IgD-negative memory B cell (primary cell): ENCODE measurements around the gene TNFRSF6B. TPM values are rescaled to one million over a fixed set of nuclear protein-coding genes. Genes with fewer than 3 reads are reported as not detected.
"Not testable (repeated sequence)": the region's sequence is repeated elsewhere in the genome, so short reads cannot be mapped to it uniquely, and the experiment has no call there.

Experiments
- H3K27ac Mint-ChIP-seq, 3 donors: one replicate each; pipeline ENCODE4 v1.8.0; 2020 to 2022; ENCODE audit warnings: mild to moderate bottlenecking in 3 of 3, mixed read lengths in 3 of 3, moderate library complexity in 1 of 3
- H3K27me3 Mint-ChIP-seq: one replicate; pipeline ENCODE4 v1.8.0; 2021; ENCODE audit warnings: mixed read lengths
- H3K36me3 Mint-ChIP-seq: one replicate; pipeline ENCODE4 v1.8.0; 2020; ENCODE audit warnings: mild to moderate bottlenecking, mixed read lengths
- H3K4me1 Mint-ChIP-seq, 3 donors: one replicate each; pipeline ENCODE4 v1.8.0; 2020 to 2022; ENCODE audit warnings: mixed read lengths in 3 of 3, mild to moderate bottlenecking in 1 of 3
- H3K4me3 Mint-ChIP-seq, 4 donors: one replicate each; pipeline ENCODE4 v1.8.0; 2020 to 2022; ENCODE audit warnings: mild to moderate bottlenecking in 4 of 4, mixed read lengths in 4 of 4, moderate library complexity in 3 of 4
- H3K9me3 Mint-ChIP-seq, 3 donors: one replicate each; pipeline ENCODE4 v1.8.0; 2020 to 2021; ENCODE audit warnings: mixed read lengths in 3 of 3, mild to moderate bottlenecking in 1 of 3
- polyA plus RNA-seq: library from polyadenylated mRNA; unstranded; fragments of 300-500 nt; fragmentation: Illumina TruSeq; gene quantifications from one replicate; pipeline ENCODE4 v1.2.3, GENCODE V29; 2021

TNFRSF6B gene
- polyA plus RNA-seq = not detected

- Mint-ChIP-seq H3K27me3 (no peaks in the 10 kb centered on the region), H3K4me1 (peaks cover 0 to 2% (median 0%) of the 10 kb centered on the region in 3 donors), H3K36me3 (no peaks in the 10 kb centered on the region), H3K4me3 (peak within 1 kb of the TSS in 1 of 4 donors; percentile 74), H3K27ac (no peak within 1 kb of the TSS), H3K9me3 (no peaks in the 10 kb centered on the region)
Measured at GRCh38 chr20:63696628-63697356, at the start of gene TNFRSF6B. Gene TNFRSF6B, plus strand, starts transcription at chr20:63696652. Its CDS starts 116 bp downstream, at chr20:63696768.

GRCh38 chr20:63648190-63648589 lies 48.3 kb upstream of the TNFRSF6B start:
- Mint-ChIP-seq H3K27ac (peak overlapping the region in 1 of 3 donors; percentile 58), H3K4me3 (peak overlapping the region in 1 of 4 donors; percentile 2)

GRCh38 chr20:63648895-63649589 lies 47.4 kb upstream of the TNFRSF6B start:
- Mint-ChIP-seq H3K4me3 (peak overlapping the region in 1 of 4 donors; percentile 2), H3K36me3 (no peaks in the 10 kb centered on the region), H3K4me1 (peaks cover 0 to 5% (median 4%) of the 10 kb centered on the region in 3 donors), H3K27me3 (peaks cover 3% of the 10 kb centered on the region), H3K9me3 (no peaks in the 10 kb centered on the region), H3K27ac (peak overlapping the region in 1 of 3 donors; percentile 58)

More at GRCh38 chr20:63648190-63648589, 48.3 kb upstream of the TNFRSF6B start:
- Mint-ChIP-seq H3K36me3 (no peaks in the 10 kb centered on the region), H3K4me1 (peaks cover 0 to 2% (median 0%) of the 10 kb centered on the region in 3 donors), H3K27me3 (peaks cover 2% of the 10 kb centered on the region), H3K9me3 (no peaks in the 10 kb centered on the region)

GRCh38 chr20:63650486-63650885 lies 46.0 kb upstream of the TNFRSF6B start:
- not testable (repeated sequence) for H3K4me1 Mint-ChIP-seq, H3K9me3 Mint-ChIP-seq, H3K27ac Mint-ChIP-seq, H3K4me3 Mint-ChIP-seq, H3K36me3 Mint-ChIP-seq, H3K27me3 Mint-ChIP-seq

- Mint-ChIP-seq H3K4me3 (peak overlapping the region; percentile 37 to 90 (median 51)), H3K4me1 (peaks cover 0 to 6% (median 5%) of the 10 kb centered on the region in 3 donors), H3K27me3 (peaks cover 3% of the 10 kb centered on the region), H3K9me3 (no peaks in the 10 kb centered on the region), H3K36me3 (no peaks in the 10 kb centered on the region), H3K27ac (no peak overlapping the region)
Measured at GRCh38 chr20:63651942-63652191, 44.6 kb upstream of the TNFRSF6B start.

GRCh38 chr20:63652192-63652980 lies 44.1 kb upstream of the TNFRSF6B start:
- H3K9me3 Mint-ChIP-seq = no peaks in the 10 kb centered on the region
- peak overlapping the region in 3 of 4 donors; percentile 37 to 59 (median 51) for H3K4me3 Mint-ChIP-seq
- no peak overlapping the region for H3K27ac Mint-ChIP-seq
- no peaks in the 10 kb centered on the region for H3K36me3 Mint-ChIP-seq
- peaks cover 3% of the 10 kb centered on the region for H3K27me3 Mint-ChIP-seq
- peaks cover 0 to 6% (median 5%) of the 10 kb centered on the region in 3 donors for H3K4me1 Mint-ChIP-seq

GRCh38 chr20:63653041-63653973 lies 43.1 kb upstream of the TNFRSF6B start, which contains the start of gene STMN3:
Gene STMN3, minus strand, starts transcription at chr20:63653424. Its CDS starts 79 bp downstream, at chr20:63653345.
- Mint-ChIP-seq H3K4me1 (peaks cover 4 to 9% (median 8%) of the 10 kb centered on the region in 3 donors), H3K27me3 (peaks cover 3% of the 10 kb centered on the region), H3K27ac (peak within 1 kb of the TSS in 1 of 3 donors; percentile 73), H3K4me3 (peak within 1 kb of the TSS; percentile 51 to 59 (median 54)), H3K36me3 (no peaks in the 10 kb centered on the region), H3K9me3 (no peaks in the 10 kb centered on the region)

- Mint-ChIP-seq H3K27ac (peak overlapping the region in 1 of 3 donors; percentile 73), H3K9me3 (no peaks in the 10 kb centered on the region), H3K4me3 (peak overlapping the region in 2 of 4 donors; percentile 37 to 57), H3K4me1 (peaks cover 9 to 13% (median 11%) of the 10 kb centered on the region in 3 donors), H3K27me3 (peaks cover 3% of the 10 kb centered on the region), H3K36me3 (peaks cover 1% of the 10 kb centered on the region)
Measured at GRCh38 chr20:63653974-63654668, 42.3 kb upstream of the TNFRSF6B start.

- Mint-ChIP-seq H3K36me3 (peaks cover 1% of the 10 kb centered on the region), H3K9me3 (no peaks in the 10 kb centered on the region), H3K4me1 (peaks cover 9 to 20% (median 11%) of the 10 kb centered on the region in 3 donors), H3K27ac (no peak overlapping the region), H3K27me3 (peaks cover 3% of the 10 kb centered on the region), H3K4me3 (peak overlapping the region in 3 of 4 donors; percentile 25 to 57 (median 37))
Measured at GRCh38 chr20:63655249-63655648, 41.2 kb upstream of the TNFRSF6B start.

- Mint-ChIP-seq H3K4me1 (peaks cover 9 to 20% (median 11%) of the 10 kb centered on the region in 3 donors), H3K27me3 (peaks cover 3% of the 10 kb centered on the region), H3K27ac (peak overlapping the region in 1 of 3 donors; percentile 62), H3K36me3 (peaks cover 1% of the 10 kb centered on the region), H3K9me3 (no peaks in the 10 kb centered on the region), H3K4me3 (peak overlapping the region in 2 of 4 donors; percentile 55 to 81)
Measured at GRCh38 chr20:63656451-63656850, 40.0 kb upstream of the TNFRSF6B start.

- peak overlapping the region; percentile 63 to 98 (median 96) for H3K4me3 Mint-ChIP-seq
- H3K27me3 Mint-ChIP-seq = peaks cover 3% of the 10 kb centered on the region
- H3K36me3 Mint-ChIP-seq = peaks cover 3% of the 10 kb centered on the region
- H3K27ac Mint-ChIP-seq = peak overlapping the region; percentile 93 to 97 (median 94)
- no peaks in the 10 kb centered on the region for H3K9me3 Mint-ChIP-seq
- H3K4me1 Mint-ChIP-seq = peaks cover 8 to 20% (median 9%) of the 10 kb centered on the region in 3 donors
Measured at GRCh38 chr20:63657260-63657936, 39.1 kb upstream of the TNFRSF6B start.

GRCh38 chr20:63657937-63658748 lies 38.3 kb upstream of the TNFRSF6B start, which contains the start of gene RTEL1:
Gene RTEL1, plus strand, starts transcription at chr20:63658312. Its CDS starts 1,091 bp downstream, at chr20:63659403.
- peaks cover 3% of the 10 kb centered on the region for H3K27me3 Mint-ChIP-seq
- peaks cover 3% of the 10 kb centered on the region for H3K36me3 Mint-ChIP-seq
- peaks cover 8 to 20% (median 9%) of the 10 kb centered on the region in 3 donors for H3K4me1 Mint-ChIP-seq

More at GRCh38 chr20:63657937-63658748, 38.3 kb upstream of the TNFRSF6B start, which contains the start of gene RTEL1:
- Mint-ChIP-seq H3K9me3 (no peaks in the 10 kb centered on the region), H3K27ac (peak within 1 kb of the TSS; percentile 93 to 97 (median 94)), H3K4me3 (peak within 1 kb of the TSS; percentile 95 to 98 (median 97))
